Subcutaneous preadipocyte (primary cell): ENCODE measurements around the gene AGMAT. TPM values are rescaled to one million over a fixed set of nuclear protein-coding genes. Genes with fewer than 3 reads are reported as not detected.

Experiments used
- small RNA-seq: library from RNA; depleted of rRNA; stranded (forward); fragments of <200 nt; gene quantifications from one replicate; pipeline ENCODE3, GENCODE V24; 2012
- total RNA-seq: library from RNA; depleted of rRNA; stranded (reverse); fragments of >200 nt; gene quantifications from 2 replicates; pipeline ENCODE4 v1.2.3, GENCODE V29; 2012

AGMAT gene
- total RNA-seq: 2.2 and 2.9 TPM in 2 replicates

GRCh38 chr1:15584489-15585363 lies at the start of gene AGMAT:
Gene AGMAT (minus strand): TSS chr1:15585051. CDS start chr1:15584967, 84 bp downstream.

GRCh38 chr1:15617173-15618076 lies 32.6 kb upstream of the AGMAT start, which contains the start of gene DDI2:
Gene DDI2 (plus strand): TSS chr1:15617458. CDS start chr1:15617671, 213 bp downstream.

GRCh38 chr1:15526490-15527339 lies 58.1 kb downstream of the AGMAT start, which contains the start of gene DNAJC16:
Gene DNAJC16 (plus strand): TSS chr1:15526848. CDS start chr1:15529106, 2,258 bp downstream.

GRCh38 chr1:15524021-15524282 lies 60.9 kb downstream of the AGMAT start, which contains the start of gene CASP9:
Gene CASP9 (minus strand): TSS chr1:15524215. CDS start chr1:15524200, 15 bp downstream.

Small RNA genes within 50 kb of the gene (small RNA-seq; reads per million reads assigned to genes)
- gene CD24P1: not detected
- gene RNU7-179P: not detected
- 2.3 reads per million, percentile 82 among the genes with 10 or more reads in this experiment for gene SCARNA21B

Other genes with a start within 250 kb of the AGMAT start
- 36.4 and 108 TPM in 2 replicates for gene EFHD2, start 175.2 kb downstream of the AGMAT start, total RNA-seq
- gene CTRC, start 146.6 kb downstream of the AGMAT start, total RNA-seq: not detected in 2 replicates
- not detected in 2 replicates for gene CELA2A, start 128.3 kb downstream of the AGMAT start, total RNA-seq
- not detected in 2 replicates for gene CELA2B, start 108.9 kb downstream of the AGMAT start, total RNA-seq
- 3.9 and 6.6 TPM in 2 replicates for gene CASP9, start 60.8 kb downstream of the AGMAT start, total RNA-seq
- 15.1 and 20.9 TPM in 2 replicates for gene DNAJC16, start 58.2 kb downstream of the AGMAT start, total RNA-seq
- gene DDI2, start 32.4 kb upstream of the AGMAT start, total RNA-seq: 26.6 and 28.3 TPM in 2 replicates
- 69.0 and 81.2 TPM in 2 replicates for gene PLEKHM2, start 99.3 kb upstream of the AGMAT start, total RNA-seq
- 0.39 and 0.73 TPM in 2 replicates for gene SLC25A34, start 151.2 kb upstream of the AGMAT start, total RNA-seq
- not detected in 2 replicates for gene TMEM82, start 157.4 kb upstream of the AGMAT start, total RNA-seq
- 11.0 and 17.0 TPM in 2 replicates for gene FBLIM1, start 173.7 kb upstream of the AGMAT start, total RNA-seq
- gene UQCRHL, start 222.6 kb upstream of the AGMAT start, total RNA-seq: 1.5 and 2.2 TPM in 2 replicates